Heart left ventricle (tissue), 13 donors: ENCODE measurements around the gene GPR31.
"Not testable (repeated sequence)": the region's sequence is repeated elsewhere in the genome, so short reads cannot be mapped to it uniquely, and the experiment has no call there.

Source experiments
- POLR2A ChIP-seq, 2 donors: fragments of 450-650 bp; IDR thresholded peaks; one replicate each; pipeline ENCODE4 v1.6.1; 2017; ENCODE audit warnings: antibody characterized with exemption in 2 of 2, mild to moderate bottlenecking in 2 of 2, moderate library complexity in 2 of 2
- TF ChIP-seq, protein P1 (sequence below), 12 donors: fragments of 200-600 bp; sonication (generic) in 4 of 12; IDR thresholded peaks; one replicate each; pipeline versions ENCODE4 v1.5.0 to v1.8.0; 2018 to 2022; ENCODE audit warnings: antibody characterized with exemption in 12 of 12, mild to moderate bottlenecking in 5 of 12
- donor health status: ischemic (EF 13 %, LVEDD 7.1; RV severe dilation, severe dysfunction).
- donor health status: DM: no; HTN: yes; CAD: no.
- donor health status: DM: no; HTN: no; CAD: no.
- donor health status: ischemic (EF 25% LVEDD 6.9; RV normal size, moderate dysfunction).
- donor health status: ischemic (EF 25% LVEDD 5.7; RV mildly dilated, moderate dysfunction).
- donor health status: ischemic (EF 35%, LVEDD 5.7; RV mildly dilated, moderate dysfunction).
- donor health status: nonischemic (EF 11% LVEDD 7.7; RV severe dilation, severe dysfunction).
- donor health status: DM: yes; HTN: yes; CAD: no.
- donor health status: PGD.
- donor health status: ischemic (EF 29% LVEDD 5.4; RV normal size, mild dysfunction).
- donor health status: nonischemic (EF 23%, LVEDD 6.1; RV moderate dilation, normal function).

DNA sequence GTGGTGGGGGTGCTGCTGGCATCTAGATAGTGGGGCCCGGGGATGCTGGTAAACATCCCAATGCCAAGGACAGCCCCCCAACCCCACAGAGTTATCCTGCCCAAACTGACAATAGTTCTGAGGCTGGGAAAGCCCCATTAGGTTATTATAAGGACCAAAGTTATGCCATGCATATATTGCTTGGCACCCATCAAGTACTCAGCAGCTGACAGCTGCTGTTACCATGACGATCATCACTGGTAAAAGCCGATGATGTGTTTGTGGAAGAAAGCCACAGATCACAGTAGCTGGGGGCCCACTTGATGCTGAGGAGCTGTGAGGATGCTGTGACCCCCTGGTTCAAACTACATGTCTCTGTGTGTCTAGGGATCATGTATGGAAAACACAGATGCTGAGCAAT, 27.3 kb upstream of the GPR31 start:
- TF ChIP-seq, protein P1, sequence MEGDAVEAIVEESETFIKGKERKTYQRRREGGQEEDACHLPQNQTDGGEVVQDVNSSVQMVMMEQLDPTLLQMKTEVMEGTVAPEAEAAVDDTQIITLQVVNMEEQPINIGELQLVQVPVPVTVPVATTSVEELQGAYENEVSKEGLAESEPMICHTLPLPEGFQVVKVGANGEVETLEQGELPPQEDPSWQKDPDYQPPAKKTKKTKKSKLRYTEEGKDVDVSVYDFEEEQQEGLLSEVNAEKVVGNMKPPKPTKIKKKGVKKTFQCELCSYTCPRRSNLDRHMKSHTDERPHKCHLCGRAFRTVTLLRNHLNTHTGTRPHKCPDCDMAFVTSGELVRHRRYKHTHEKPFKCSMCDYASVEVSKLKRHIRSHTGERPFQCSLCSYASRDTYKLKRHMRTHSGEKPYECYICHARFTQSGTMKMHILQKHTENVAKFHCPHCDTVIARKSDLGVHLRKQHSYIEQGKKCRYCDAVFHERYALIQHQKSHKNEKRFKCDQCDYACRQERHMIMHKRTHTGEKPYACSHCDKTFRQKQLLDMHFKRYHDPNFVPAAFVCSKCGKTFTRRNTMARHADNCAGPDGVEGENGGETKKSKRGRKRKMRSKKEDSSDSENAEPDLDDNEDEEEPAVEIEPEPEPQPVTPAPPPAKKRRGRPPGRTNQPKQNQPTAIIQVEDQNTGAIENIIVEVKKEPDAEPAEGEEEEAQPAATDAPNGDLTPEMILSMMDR (IDR thresholded peaks at IDR 0.05), result not testable (repeated sequence)
- TF ChIP-seq POLR2A (IDR thresholded peaks at IDR 0.05), result not testable (repeated sequence)
